ENCODE results near the gene RALGAPA2.

The RALGAPA2 gene

GRCh38 chr20:20697325-20697845 lies 15.1 kb downstream of the RALGAPA2 start:
- Histone ChIP-seq H3K9ac (ENCODE audit: low read length) (no peak overlapping the region), H3K36me3 (ENCODE audit: control insufficient read depth, insufficient read depth, low read length, severe bottlenecking) (no peaks in the 10 kb centered on the region), H3K27me3 (replicated peaks; ENCODE audit: control insufficient read depth, insufficient read depth, low read length) (no peaks in the 10 kb centered on the region), H3K4me3 (ENCODE audit: low read length) (no peak overlapping the region), H3K4me1 (ENCODE audit: control insufficient read depth, insufficient read depth, low read length) (peaks cover 24% of the 10 kb centered on the region), H3K9me3 (ENCODE audit: control insufficient read depth, low read length) (no peaks in the 10 kb centered on the region)
- no peak for DNase-seq (ENCODE audit: low read depth)

- no peaks in the 10 kb centered on the region for H3K27me3 ChIP-seq (replicated peaks; ENCODE audit: control insufficient read depth, insufficient read depth, low read length)
- H3K4me3 ChIP-seq (ENCODE audit: low read length), result no peak overlapping the region
- H3K9me3 ChIP-seq (ENCODE audit: control insufficient read depth, low read length), result no peaks in the 10 kb centered on the region
- no peak for DNase-seq (ENCODE audit: low read depth)
- H3K4me1 ChIP-seq (ENCODE audit: control insufficient read depth, insufficient read depth, low read length), result peaks cover 24% of the 10 kb centered on the region
- H3K36me3 ChIP-seq (ENCODE audit: control insufficient read depth, insufficient read depth, low read length, severe bottlenecking), result no peaks in the 10 kb centered on the region
- H3K9ac ChIP-seq (ENCODE audit: low read length), result no peak overlapping the region
Observed at GRCh38 chr20:20695250-20695816, 17.1 kb downstream of the RALGAPA2 start.

- DNase-seq (ENCODE audit: low read depth), result no peak
- no peaks in the 10 kb centered on the region for H3K36me3 ChIP-seq (ENCODE audit: control insufficient read depth, insufficient read depth, low read length, severe bottlenecking)
- H3K4me1 ChIP-seq (ENCODE audit: control insufficient read depth, insufficient read depth, low read length), result peaks cover 24% of the 10 kb centered on the region
- H3K9ac ChIP-seq (ENCODE audit: low read length), result no peak overlapping the region
- H3K27me3 ChIP-seq (replicated peaks; ENCODE audit: control insufficient read depth, insufficient read depth, low read length), result no peaks in the 10 kb centered on the region
- no peaks in the 10 kb centered on the region for H3K9me3 ChIP-seq (ENCODE audit: control insufficient read depth, low read length)
- no peak overlapping the region for H3K4me3 ChIP-seq (ENCODE audit: low read length)
Observed at GRCh38 chr20:20694591-20694990, 17.9 kb downstream of the RALGAPA2 start.

- H3K9me3 ChIP-seq (ENCODE audit: control insufficient read depth, low read length), result no peaks in the 10 kb centered on the region
- H3K27me3 ChIP-seq (replicated peaks; ENCODE audit: control insufficient read depth, insufficient read depth, low read length), result no peaks in the 10 kb centered on the region
- no peak overlapping the region for H3K9ac ChIP-seq (ENCODE audit: low read length)
- H3K36me3 ChIP-seq (ENCODE audit: control insufficient read depth, insufficient read depth, low read length, severe bottlenecking), result no peaks in the 10 kb centered on the region
- H3K4me1 ChIP-seq (ENCODE audit: control insufficient read depth, insufficient read depth, low read length), result peaks cover 12% of the 10 kb centered on the region
- DNase-seq (ENCODE audit: low read depth), result no peak
- H3K4me3 ChIP-seq (ENCODE audit: low read length), result no peak overlapping the region
Observed at GRCh38 chr20:20692587-20692986, 19.9 kb downstream of the RALGAPA2 start.

GRCh38 chr20:20691477-20692235 lies 20.8 kb downstream of the RALGAPA2 start:
- Histone ChIP-seq H3K4me1 (ENCODE audit: control insufficient read depth, insufficient read depth, low read length) (peaks cover 5% of the 10 kb centered on the region), H3K9me3 (ENCODE audit: control insufficient read depth, low read length) (no peaks in the 10 kb centered on the region), H3K9ac (ENCODE audit: low read length) (no peak overlapping the region), H3K36me3 (ENCODE audit: control insufficient read depth, insufficient read depth, low read length, severe bottlenecking) (no peaks in the 10 kb centered on the region), H3K27me3 (replicated peaks; ENCODE audit: control insufficient read depth, insufficient read depth, low read length) (no peaks in the 10 kb centered on the region), H3K4me3 (ENCODE audit: low read length) (no peak overlapping the region)
- no peak for DNase-seq (ENCODE audit: low read depth)

GRCh38 chr20:20690676-20691476 lies 21.6 kb downstream of the RALGAPA2 start:
- no peak overlapping the region for H3K9ac ChIP-seq (ENCODE audit: low read length)
- H3K4me3 ChIP-seq (ENCODE audit: low read length), result no peak overlapping the region
- no peaks in the 10 kb centered on the region for H3K27me3 ChIP-seq (replicated peaks; ENCODE audit: control insufficient read depth, insufficient read depth, low read length)
- no peaks in the 10 kb centered on the region for H3K36me3 ChIP-seq (ENCODE audit: control insufficient read depth, insufficient read depth, low read length, severe bottlenecking)
- no peaks in the 10 kb centered on the region for H3K9me3 ChIP-seq (ENCODE audit: control insufficient read depth, low read length)
- no peaks in the 10 kb centered on the region for H3K4me1 ChIP-seq (ENCODE audit: control insufficient read depth, insufficient read depth, low read length)
- no peak for DNase-seq (ENCODE audit: low read depth)

- H3K4me1 ChIP-seq (ENCODE audit: control insufficient read depth, insufficient read depth, low read length), result no peaks in the 10 kb centered on the region
- no peaks in the 10 kb centered on the region for H3K9me3 ChIP-seq (ENCODE audit: control insufficient read depth, low read length)
- H3K36me3 ChIP-seq (ENCODE audit: control insufficient read depth, insufficient read depth, low read length, severe bottlenecking), result no peaks in the 10 kb centered on the region
- DNase-seq (ENCODE audit: low read depth), result no peak
- H3K27me3 ChIP-seq (replicated peaks; ENCODE audit: control insufficient read depth, insufficient read depth, low read length), result no peaks in the 10 kb centered on the region
- no peak overlapping the region for H3K9ac ChIP-seq (ENCODE audit: low read length)
- no peak overlapping the region for H3K4me3 ChIP-seq (ENCODE audit: low read length)
Observed at GRCh38 chr20:20687319-20687718, 25.1 kb downstream of the RALGAPA2 start.

- no peak overlapping the region for H3K4me3 ChIP-seq (ENCODE audit: low read length)
- H3K9me3 ChIP-seq (ENCODE audit: control insufficient read depth, low read length), result no peaks in the 10 kb centered on the region
- no peaks in the 10 kb centered on the region for H3K36me3 ChIP-seq (ENCODE audit: control insufficient read depth, insufficient read depth, low read length, severe bottlenecking)
- H3K9ac ChIP-seq (ENCODE audit: low read length), result no peak overlapping the region
- no peak for DNase-seq (ENCODE audit: low read depth)
- H3K27me3 ChIP-seq (replicated peaks; ENCODE audit: control insufficient read depth, insufficient read depth, low read length), result no peaks in the 10 kb centered on the region
- H3K4me1 ChIP-seq (ENCODE audit: control insufficient read depth, insufficient read depth, low read length), result no peaks in the 10 kb centered on the region
Observed at GRCh38 chr20:20685635-20686034, 26.8 kb downstream of the RALGAPA2 start.

- Histone ChIP-seq H3K36me3 (ENCODE audit: control insufficient read depth, insufficient read depth, low read length, severe bottlenecking) (no peaks in the 10 kb centered on the region), H3K27me3 (replicated peaks; ENCODE audit: control insufficient read depth, insufficient read depth, low read length) (no peaks in the 10 kb centered on the region), H3K4me1 (ENCODE audit: control insufficient read depth, insufficient read depth, low read length) (no peaks in the 10 kb centered on the region), H3K9ac (ENCODE audit: low read length) (no peak overlapping the region), H3K4me3 (ENCODE audit: low read length) (no peak overlapping the region), H3K9me3 (ENCODE audit: control insufficient read depth, low read length) (no peaks in the 10 kb centered on the region)
- no peak for DNase-seq (ENCODE audit: low read depth)
Observed at GRCh38 chr20:20683481-20684321, 28.7 kb downstream of the RALGAPA2 start.

GRCh38 chr20:20683020-20683419 lies 29.4 kb downstream of the RALGAPA2 start:
- no peak overlapping the region for H3K4me3 ChIP-seq (ENCODE audit: low read length)
- H3K9me3 ChIP-seq (ENCODE audit: control insufficient read depth, low read length), result no peaks in the 10 kb centered on the region
- no peaks in the 10 kb centered on the region for H3K4me1 ChIP-seq (ENCODE audit: control insufficient read depth, insufficient read depth, low read length)
- no peaks in the 10 kb centered on the region for H3K27me3 ChIP-seq (replicated peaks; ENCODE audit: control insufficient read depth, insufficient read depth, low read length)
- H3K9ac ChIP-seq (ENCODE audit: low read length), result no peak overlapping the region
- no peaks in the 10 kb centered on the region for H3K36me3 ChIP-seq (ENCODE audit: control insufficient read depth, insufficient read depth, low read length, severe bottlenecking)
- no peak for DNase-seq (ENCODE audit: low read depth)
